Lung (tissue), 12 donors: Measurements from ENCODE around the gene TNFRSF21. TPM values are rescaled to one million over a fixed set of nuclear protein-coding genes. Genes with fewer than 3 reads are reported as not detected.

Experiments used
- ATAC-seq: fragments of 200-7000 bp; cut with Tn5 transposase; one replicate; pipeline ENCODE4 v1.9.1; 2020; ENCODE audit warnings: moderate number of reproducible peaks; ENCODE audit not compliant: insufficient read depth, low FRiP score
- DNase-seq, 3 donors: peaks; one replicate each; pipeline ENCODE4 v3.0.0-alpha.2; 2013 to 2017
- H3K27ac ChIP-seq, 2 donors: one replicate each; pipeline ENCODE4 v1.5.1; 2013; ENCODE audit warnings: mild to moderate bottlenecking in 2 of 2, moderate library complexity in 2 of 2, control low read depth in 1 of 2, inconsistent platforms in 1 of 2, low read depth in 1 of 2, low read length in 1 of 2
- H3K27me3 ChIP-seq, 3 donors: one replicate each; pipeline ENCODE4 v1.5.1; 2013; ENCODE audit warnings: low read length in 2 of 3; ENCODE audit not compliant: control insufficient read depth in 3 of 3, insufficient read depth in 3 of 3
- H3K36me3 ChIP-seq, 4 donors: one replicate each; pipeline ENCODE4 v1.5.1; 2013; ENCODE audit warnings: low read length in 4 of 4, mild to moderate bottlenecking in 1 of 4, moderate library complexity in 1 of 4; ENCODE audit not compliant: control insufficient read depth in 4 of 4, insufficient read depth in 4 of 4
- H3K4me1 ChIP-seq, 5 donors: one replicate each; pipeline ENCODE4 v1.5.1; 2013; ENCODE audit warnings: low read length in 5 of 5, mild to moderate bottlenecking in 2 of 5, moderate library complexity in 1 of 5; ENCODE audit not compliant: control insufficient read depth in 5 of 5, insufficient read depth in 5 of 5
- H3K4me3 ChIP-seq: one replicate; pipeline ENCODE4 v1.5.1; 2013; ENCODE audit warnings: mild to moderate bottlenecking, control low read depth, moderate library complexity
- H3K9ac ChIP-seq, 2 donors: one replicate each; pipeline ENCODE4 v1.5.1; 2013; ENCODE audit warnings: low read length in 2 of 2, control low read depth in 1 of 2; ENCODE audit not compliant: insufficient read depth in 1 of 2
- H3K9me3 ChIP-seq, 4 donors: one replicate each; pipeline ENCODE4 v1.5.1; 2013; ENCODE audit warnings: low read length in 3 of 4, mild to moderate bottlenecking in 1 of 4, moderate library complexity in 1 of 4; ENCODE audit not compliant: control insufficient read depth in 4 of 4, insufficient read depth in 3 of 4
- WGBS, 2 donors: extraction: QIAGEN DNeasy Blood & Tissue Kit; methylation state at CpG; one replicate each; pipeline ENCODE4 v1.1.7; 2013; 5-methylcytosine and 5-hydroxymethylcytosine counted together
- polyA plus RNA-seq, 2 donors: library from polyadenylated mRNA; stranded (reverse); fragments of 200-250 nt; gene quantifications; one replicate each; pipeline ENCODE4 v1.2.1, GENCODE V29; 2013
- total RNA-seq, 2 donors: library from RNA; depleted of rRNA in 1 of 2; stranded (reverse); fragments of >200 nt in 1 of 2; gene quantifications; one replicate each; pipeline ENCODE4 v1.2.1, GENCODE V29; 2014 to 2021
- TF ChIP-seq, protein P1 (sequence below): IDR thresholded peaks from 2 replicates; pipeline ENCODE4 v1.5.1; 2012; ENCODE audit warnings: mild to moderate bottlenecking; ENCODE audit errors: control extremely low read depth, extremely low read depth
- donor health status: control.
- donor health status: control.
- donor health status: Bipolar disorder and iron deficiency.
- donor health status: healthy.
- donor health status: DM: yes; HTN: yes; CAD: no.

TNFRSF21 gene
- total and polyA plus RNA-seq, 4 donors, result 11.1 to 36.6 (median 24.5) TPM

DNA sequence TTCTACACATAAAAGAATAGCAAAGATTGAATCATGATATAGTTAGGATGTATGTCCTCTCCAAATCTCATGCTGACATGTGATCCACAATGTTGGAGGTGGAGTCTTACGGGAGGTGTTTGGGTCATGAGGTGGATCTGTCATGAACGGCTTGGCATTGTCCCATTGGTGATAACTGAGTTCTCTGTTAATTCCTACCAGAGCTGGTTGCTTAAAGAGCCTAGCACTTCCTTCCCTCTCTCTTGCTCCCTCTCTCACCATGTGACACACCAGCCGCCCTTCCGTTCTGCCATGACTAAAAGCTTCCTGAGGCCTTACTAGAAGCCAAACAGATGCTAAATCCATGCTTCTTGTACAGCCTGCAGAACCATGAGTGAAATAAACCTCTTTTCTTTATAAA lies 8.3 kb downstream of the TNFRSF21 start:
- H3K27ac ChIP-seq, result no peak overlapping the region
- TF ChIP-seq, protein P1, sequence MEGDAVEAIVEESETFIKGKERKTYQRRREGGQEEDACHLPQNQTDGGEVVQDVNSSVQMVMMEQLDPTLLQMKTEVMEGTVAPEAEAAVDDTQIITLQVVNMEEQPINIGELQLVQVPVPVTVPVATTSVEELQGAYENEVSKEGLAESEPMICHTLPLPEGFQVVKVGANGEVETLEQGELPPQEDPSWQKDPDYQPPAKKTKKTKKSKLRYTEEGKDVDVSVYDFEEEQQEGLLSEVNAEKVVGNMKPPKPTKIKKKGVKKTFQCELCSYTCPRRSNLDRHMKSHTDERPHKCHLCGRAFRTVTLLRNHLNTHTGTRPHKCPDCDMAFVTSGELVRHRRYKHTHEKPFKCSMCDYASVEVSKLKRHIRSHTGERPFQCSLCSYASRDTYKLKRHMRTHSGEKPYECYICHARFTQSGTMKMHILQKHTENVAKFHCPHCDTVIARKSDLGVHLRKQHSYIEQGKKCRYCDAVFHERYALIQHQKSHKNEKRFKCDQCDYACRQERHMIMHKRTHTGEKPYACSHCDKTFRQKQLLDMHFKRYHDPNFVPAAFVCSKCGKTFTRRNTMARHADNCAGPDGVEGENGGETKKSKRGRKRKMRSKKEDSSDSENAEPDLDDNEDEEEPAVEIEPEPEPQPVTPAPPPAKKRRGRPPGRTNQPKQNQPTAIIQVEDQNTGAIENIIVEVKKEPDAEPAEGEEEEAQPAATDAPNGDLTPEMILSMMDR, result no peak
- H3K4me1 ChIP-seq, result peaks cover 0 to 3% (median 0%) of the 10 kb centered on the region in 5 donors
- H3K27me3 ChIP-seq, result no peaks in the 10 kb centered on the region
- H3K36me3 ChIP-seq, result no peaks in the 10 kb centered on the region
- ATAC-seq (no peak), DNase-seq (no peak)
- WGBS, 2 donors, result 85 to 94% methylated on average over 4 of the region's 4 CpGs
- H3K9me3 ChIP-seq, result no peaks in the 10 kb centered on the region
- no peak overlapping the region for H3K9ac ChIP-seq
- H3K4me3 ChIP-seq, result no peak overlapping the region

- H3K9me3 ChIP-seq, result no peaks in the 10 kb centered on the region
- H3K27ac ChIP-seq, result no peak overlapping the region
- 94 to 97% methylated on average over 5 of the region's 5 CpGs for WGBS, 2 donors
- no peak for DNase-seq
- TF ChIP-seq, protein P1, result no peak
- no peak overlapping the region for H3K9ac ChIP-seq
- no peaks in the 10 kb centered on the region for H3K27me3 ChIP-seq
- ATAC-seq, result no peak
- peaks cover 0 to 3% (median 0%) of the 10 kb centered on the region in 5 donors for H3K4me1 ChIP-seq
- H3K4me3 ChIP-seq, result no peak overlapping the region
- no peaks in the 10 kb centered on the region for H3K36me3 ChIP-seq
Measured at GRCh38 chr6:47300417-47300816, 9.3 kb downstream of the TNFRSF21 start.

GRCh38 chr6:47299965-47300364 lies 9.7 kb downstream of the TNFRSF21 start:
- WGBS, 2 donors, result 88 to 95% methylated on average over 4 of the region's 4 CpGs
- H3K9me3 ChIP-seq, result no peaks in the 10 kb centered on the region
- no peaks in the 10 kb centered on the region for H3K36me3 ChIP-seq
- no peak overlapping the region for H3K27ac ChIP-seq
- TF ChIP-seq, protein P1, result no peak
- DNase-seq, result no peak
- H3K9ac ChIP-seq, result no peak overlapping the region
- H3K4me3 ChIP-seq, result no peak overlapping the region
- ATAC-seq, result no peak
- peaks cover 0 to 3% (median 0%) of the 10 kb centered on the region in 5 donors for H3K4me1 ChIP-seq
- no peaks in the 10 kb centered on the region for H3K27me3 ChIP-seq

- H3K27ac ChIP-seq, result no peak overlapping the region
- no peaks in the 10 kb centered on the region for H3K4me1 ChIP-seq
- H3K9me3 ChIP-seq, result no peaks in the 10 kb centered on the region
- no peaks in the 10 kb centered on the region for H3K27me3 ChIP-seq
- DNase-seq (no peak), ATAC-seq (no peak)
- H3K9ac ChIP-seq, result no peak overlapping the region
- no peaks in the 10 kb centered on the region for H3K36me3 ChIP-seq
- H3K4me3 ChIP-seq, result no peak overlapping the region
- TF ChIP-seq, protein P1, result no peak
Measured at GRCh38 chr6:47298475-47298874, 11.2 kb downstream of the TNFRSF21 start.
